GM12878 (cell line): ENCODE measurements around the gene ARMC8. TPM values are rescaled to one million over a fixed set of nuclear protein-coding genes. Genes with fewer than 3 reads are reported as not detected.

ENCODE experiments used
- ATAC-seq: fragments of 200-7000 bp; cut with Tn5 transposase; 3 replicates; pipeline ENCODE4 v1.9.1; 2020; ENCODE audit warnings: mild to moderate bottlenecking, moderate library complexity
- BruUV-seq: library from RNA; stranded (reverse); fragments of 400-500 nt; replicated peaks from 2 replicates; lab custom pipeline; 2021; lab: Mats Ljungman, UMichigan
- CTCF ChIA-PET: fragments of 300-600 bp; sonication (Branson Sonifier 250); formaldehyde crosslinking; extraction: SDS; loops from one replicate; lab custom pipeline; 2021; ENCODE audit warnings: inconsistent platforms; lab: Yijun Ruan, JAX
- POLR2A ChIA-PET: fragments of 350-600 bp; formaldehyde crosslinking; extraction: SDS; loops from one replicate; lab custom pipeline; 2021; ENCODE audit warnings: inconsistent platforms; lab: Charles Lee
- RAD21 ChIA-PET: fragments of 300-600 bp; sonication (Branson Sonifier 250); formaldehyde crosslinking; loops from one replicate; lab custom pipeline; 2023; ENCODE audit warnings: antibody characterized with exemption; ENCODE audit not compliant: unreplicated experiment; lab: Charles Lee
- SMC1A ChIA-PET: fragments of 300-600 bp; sonication (Branson Sonifier 250); formaldehyde crosslinking; loops from one replicate; lab custom pipeline; 2023; ENCODE audit not compliant: unreplicated experiment, uncharacterized antibody; lab: Charles Lee
- DNase-seq: peaks from one replicate; pipeline ENCODE4 v3.0.0-alpha.2; 2011; ENCODE audit warnings: low read depth, low spot score
- FAIRE-seq: peaks from 3 replicates; lab custom pipeline; 2011; peaks lifted over from hg19 to GRCh38; lab: Jason Lieb, UNC
- H2AFZ ChIP-seq: 2 replicates; pipeline ENCODE4 v1.6.0; 2011; ENCODE audit warnings: low read depth, low read length, control low read depth; ENCODE audit not compliant: control insufficient read depth
- H3K27ac ChIP-seq: 2 replicates; pipeline ENCODE4 v1.5.1; 2011; ENCODE audit warnings: control low read depth; ENCODE audit not compliant: control insufficient read depth, insufficient read depth
- H3K27me3 ChIP-seq, 2 experiments: replicated peaks in 1 of 2; 2 replicates each; pipeline versions ENCODE4 v1.6.0 to v1.6.1; 2011; ENCODE audit warnings: low read length in 1 of 2; ENCODE audit not compliant: control insufficient read depth in 2 of 2, insufficient read depth in 2 of 2
- H3K36me3 ChIP-seq, 2 experiments: 2 replicates each; pipeline ENCODE4 v1.5.1; 2011; ENCODE audit warnings: low read length in 1 of 2; ENCODE audit not compliant: control insufficient read depth in 2 of 2, insufficient read depth in 2 of 2
- H3K4me1 ChIP-seq: 2 replicates; pipeline ENCODE4 v1.6.1; 2011; ENCODE audit warnings: mild to moderate bottlenecking, low read length, moderate library complexity, mixed read lengths; ENCODE audit not compliant: control insufficient read depth, insufficient read depth
- H3K4me2 ChIP-seq: 2 replicates; pipeline ENCODE4 v1.6.0; 2011; ENCODE audit warnings: control low read depth; ENCODE audit not compliant: control insufficient read depth, insufficient read depth
- H3K4me3 ChIP-seq: fragments of 200-600 bp; sonication (generic); 2 replicates; pipeline ENCODE4 v1.5.1; 2016
- H3K79me2 ChIP-seq: 2 replicates; pipeline ENCODE4 v1.6.0; 2011; ENCODE audit warnings: low read length; ENCODE audit not compliant: control insufficient read depth, insufficient read depth
- H3K9ac ChIP-seq: 2 replicates; pipeline ENCODE4 v1.8.0; 2011; ENCODE audit warnings: low read length, control low read depth, mixed read lengths; ENCODE audit not compliant: control insufficient read depth, insufficient read depth
- H3K9me3 ChIP-seq: replicated peaks from 3 replicates; pipeline ENCODE4 v1.5.1; 2011; ENCODE audit warnings: mild to moderate bottlenecking, low read length; ENCODE audit not compliant: control insufficient read depth, insufficient read depth
- H4K20me1 ChIP-seq: 2 replicates; pipeline ENCODE4 v1.6.0; 2011; ENCODE audit not compliant: control insufficient read depth, insufficient read depth
- BMI1 ChIP-seq: fragments of 450-650 bp; IDR thresholded peaks from 2 replicates; pipeline ENCODE4 v1.6.1; 2016; ENCODE audit warnings: mild to moderate bottlenecking, moderate library complexity, borderline replicate concordance
- CTCF ChIP-seq, 3 experiments: IDR thresholded peaks in 2 of 3; conservative IDR thresholded peaks in 1 of 3; 2 replicates each; pipeline ENCODE4 v1.5.1; 2011; ENCODE audit warnings: low read depth in 3 of 3, low read length in 3 of 3, mild to moderate bottlenecking in 3 of 3, control low read depth in 2 of 3, moderate library complexity in 2 of 3, inconsistent platforms in 1 of 3, mixed read lengths in 1 of 3; ENCODE audit not compliant: control insufficient read depth in 2 of 3, insufficient read depth in 1 of 3; ENCODE audit errors: extremely low read depth in 1 of 3
- FOS ChIP-seq: IDR thresholded peaks from 3 replicates; pipeline ENCODE4 v1.6.1; 2011; ENCODE audit warnings: borderline replicate concordance; ENCODE audit not compliant: insufficient read length; ENCODE audit errors: extremely low read depth
- KDM1A ChIP-seq: fragments of 200-600 bp; sonication (generic); IDR thresholded peaks from 2 replicates; pipeline ENCODE4 v1.6.1; 2016; ENCODE audit warnings: borderline replicate concordance
- NFYB ChIP-seq: IDR thresholded peaks from 2 replicates; pipeline ENCODE4 v1.6.1; 2011; ENCODE audit warnings: low read depth, mild to moderate bottlenecking, low read length, improper control_type of control experiment, moderate library complexity; ENCODE audit not compliant: insufficient read depth
- RAD21 ChIP-seq: IDR thresholded peaks from 2 replicates; pipeline ENCODE4 v1.6.1; 2011; ENCODE audit warnings: mild to moderate bottlenecking, low read depth, low read length, moderate library complexity; ENCODE audit not compliant: insufficient read depth
- WGBS: methylation state at CpG from one replicate; pipeline ENCODE4 v1.1.6; 2016; ENCODE audit warnings: low lambda C conversion rate; ENCODE audit not compliant: insufficient replicate concordance, insufficient coverage; ENCODE audit errors: missing lambda C conversion rate; 5-methylcytosine and 5-hydroxymethylcytosine counted together
- in situ Hi-C: fragments of 300-500 bp; cut with MboI; formaldehyde crosslinking; loops from 9 replicates; pipeline ENCODE4 v1.14.3; 2018; ENCODE audit warnings: mixed read lengths
- intact Hi-C: fragments of 100-400 bp; cut with micrococcal nuclease; formaldehyde crosslinking; loops from one replicate; pipeline ENCODE4 v1.14.2; 2022; ENCODE audit not compliant: unreplicated experiment
- polyA plus RNA-seq, 11 experiments: library from polyadenylated mRNA; depleted of rRNA in 4 of 11; unstranded in 6 of 11; stranded (reverse) in 5 of 11; fragments of >200 nt; fragmentation: Nextera tagmentation in 4 of 11; fragmentation: Illumina TruSeq in 1 of 11; extraction: Ambion mirVana in 4 of 11; extraction: Trizol in 1 of 11; gene quantifications; 1 replicate in 1 of 11; 2 replicates in 10 of 11; pipeline versions ENCODE4 v1.2.1 to v1.2.3, GENCODE V29; 2011 to 2016; ENCODE audit warnings: inconsistent platforms in 2 of 11, missing spikeins in 2 of 11, low read depth in 1 of 11
- total RNA-seq, 4 experiments: library from RNA; depleted of rRNA in 3 of 4; stranded (reverse); fragments of >200 nt in 3 of 4; fragmentation: Illumina TruSeq in 1 of 4; extraction: Trizol in 1 of 4; gene quantifications; 2 replicates each; pipeline versions ENCODE4 v1.2.1 to v1.2.3, GENCODE V29; 2013 to 2021
- TF ChIP-seq, protein P1 (sequence below): fragments of 450-650 bp; formaldehyde crosslinking; IDR thresholded peaks from 2 replicates; pipeline ENCODE4 v1.4.0; 2022; ENCODE audit warnings: mild to moderate bottlenecking, moderate library complexity

Gene ARMC8
- total and polyA plus RNA-seq, 10 of the 15 experiments (the other 5 are each of a cell fraction or from before 2014, with no cell fraction given): 29.8 to 93.4 (median 45.3) TPM

DNA sequence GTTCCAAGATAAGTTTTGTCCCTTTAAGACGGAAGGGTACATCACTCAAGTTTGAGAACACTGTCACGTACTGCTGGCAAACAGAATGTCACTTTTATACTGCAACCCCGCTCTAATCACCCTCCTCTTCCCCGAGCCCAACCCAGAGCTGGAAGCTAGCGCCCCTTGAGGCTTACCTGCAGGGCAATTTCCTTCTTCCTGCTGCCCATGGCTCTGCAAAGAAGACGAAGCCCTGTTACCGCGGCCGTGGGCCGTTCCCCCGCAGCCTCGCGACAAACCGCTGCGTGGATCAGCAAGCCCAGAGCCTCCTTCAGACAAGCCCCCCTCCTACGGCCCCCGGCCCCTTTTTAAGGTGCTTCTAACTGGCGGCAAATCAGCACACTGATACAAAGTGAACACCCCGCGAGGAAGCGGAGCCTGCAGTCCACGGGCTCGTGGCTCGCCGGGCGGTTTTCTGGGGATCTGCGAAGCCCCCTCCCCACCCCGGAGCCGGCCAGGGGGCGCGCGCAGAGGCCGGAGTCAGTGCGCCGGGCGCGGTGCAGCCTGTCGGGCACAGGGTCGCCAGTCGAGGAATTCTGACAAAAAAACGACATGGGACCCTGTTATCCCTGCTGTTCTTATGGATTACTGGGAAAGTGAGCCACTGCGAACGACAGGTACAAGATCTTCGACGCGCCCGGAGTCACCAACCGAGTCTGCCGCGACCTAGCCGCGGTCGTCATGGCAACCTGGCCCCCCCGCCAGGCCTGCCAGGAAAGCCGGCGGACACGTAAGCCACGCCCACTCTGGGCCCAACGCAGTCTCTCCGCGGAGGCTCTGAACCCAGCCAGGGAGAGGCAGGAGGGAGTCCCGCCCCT is 142.3 kb downstream of the ARMC8 start, which contains the start of gene NME9:
NME9 (minus strand) TSS at position 725 of the 857 bp plus-strand sequence; CDS start at position 209, 516 bp downstream.
- ChIA-PET POLR2A (no interaction called here), RAD21 (interaction anchor here (1.4 kb wide), 1 partner anchor 18 kb away, joined by 3 read pairs; no protein-coding TSS in a partner anchor), SMC1A (no interaction called here), CTCF (interaction anchor here (0.6 to 1.8 kb wide), 5 partner anchors 9 to 594 kb away, joined by 3 to 5 read pairs (median 5); no protein-coding TSS in a partner anchor)
- Histone ChIP-seq H3K27me3 (peaks cover 2 to 18% of the 10 kb centered on the region in 2 experiments; a peak in 3 of 4 replicates), H3K36me3 (no peaks in the 10 kb centered on the region), H3K4me1 (peaks cover 7% of the 10 kb centered on the region), H3K9me3 (no peaks in the 10 kb centered on the region), H3K4me3 (peak within 1 kb of the TSS; percentile 64), H4K20me1 (no peaks in the 10 kb centered on the region)
- in situ Hi-C loops (no loop called here), intact Hi-C loops (no loop called here)
- peak; percentile 65 for FAIRE-seq
- DNase-seq: no peak
- peak; percentile 91 for ATAC-seq
- peak; percentile 46 for TF ChIP-seq RAD21
- no peak for TF ChIP-seq NFYB
- TF ChIP-seq BMI1: peak; percentile 86
- TF ChIP-seq, protein P1, sequence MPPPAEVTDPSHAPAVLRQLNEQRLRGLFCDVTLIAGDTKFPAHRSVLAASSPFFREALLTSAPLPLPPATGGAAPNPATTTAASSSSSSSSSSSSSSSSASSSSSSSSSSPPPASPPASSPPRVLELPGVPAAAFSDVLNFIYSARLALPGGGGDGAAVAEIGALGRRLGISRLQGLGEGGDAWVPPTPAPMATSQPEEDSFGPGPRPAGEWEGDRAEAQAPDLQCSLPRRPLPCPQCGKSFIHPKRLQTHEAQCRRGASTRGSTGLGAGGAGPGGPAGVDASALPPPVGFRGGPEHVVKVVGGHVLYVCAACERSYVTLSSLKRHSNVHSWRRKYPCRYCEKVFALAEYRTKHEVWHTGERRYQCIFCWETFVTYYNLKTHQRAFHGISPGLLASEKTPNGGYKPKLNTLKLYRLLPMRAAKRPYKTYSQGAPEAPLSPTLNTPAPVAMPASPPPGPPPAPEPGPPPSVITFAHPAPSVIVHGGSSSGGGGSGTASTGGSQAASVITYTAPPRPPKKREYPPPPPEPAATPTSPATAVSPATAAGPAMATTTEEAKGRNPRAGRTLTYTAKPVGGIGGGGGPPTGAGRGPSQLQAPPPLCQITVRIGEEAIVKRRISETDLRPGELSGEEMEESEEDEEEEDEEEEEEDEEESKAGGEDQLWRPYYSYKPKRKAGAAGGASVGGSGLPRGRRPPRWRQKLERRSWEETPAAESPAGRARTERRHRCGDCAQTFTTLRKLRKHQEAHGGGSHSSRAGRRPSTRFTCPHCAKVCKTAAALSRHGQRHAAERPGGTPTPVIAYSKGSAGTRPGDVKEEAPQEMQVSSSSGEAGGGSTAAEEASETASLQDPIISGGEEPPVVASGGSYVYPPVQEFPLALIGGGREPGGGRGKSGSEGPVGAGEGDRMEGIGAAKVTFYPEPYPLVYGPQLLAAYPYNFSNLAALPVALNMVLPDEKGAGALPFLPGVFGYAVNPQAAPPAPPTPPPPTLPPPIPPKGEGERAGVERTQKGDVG: no peak
- TF ChIP-seq CTCF (IDR thresholded peaks at IDR 0.05 in 2 of 3, conservative IDR thresholded peaks at IDR 0.05 in 1 of 3; ENCODE audit: control insufficient read depth in 2 of 3, extremely low read depth in 1 of 3, insufficient read depth in 1 of 3, low read depth in 3 of 3, low read length in 3 of 3): peak; percentile 52 to 69 (median 64)
- no peak for TF ChIP-seq KDM1A
- TF ChIP-seq FOS: no peak
- TF ChIP-seq, all 136 proteins: peak for 3
- 3% methylated on average over 62 of the region's 62 CpGs for WGBS
- no TSS peak for BruUV-seq
- Histone ChIP-seq H2AFZ (peak within 1 kb of the TSS; percentile 45), H3K4me2 (peak within 1 kb of the TSS; percentile 91), H3K79me2 (no peaks in the 10 kb centered on the region), H3K27ac (no peak within 1 kb of the TSS), H3K9ac (no peak within 1 kb of the TSS; the same call in 1 of the 2 replicates)
